Immature natural killer cell (primary cell): Measurements from ENCODE around the gene REEP3. TPM values are rescaled to one million over a fixed set of nuclear protein-coding genes. Genes with fewer than 3 reads are reported as not detected.
A peak's percentile ranks its signal among the peaks of the same experiment; 100 is the strongest.

ENCODE experiments used
- DNase-seq, 3 donors: peaks; one replicate each; pipeline ENCODE4 v3.0.0; 2022; ENCODE audit warnings: mixed read lengths in 1 of 3
- H3K27ac Mint-ChIP-seq, 6 donors: one replicate each; pipeline ENCODE4 v1.8.0; 2020; ENCODE audit warnings: mixed read lengths in 6 of 6, mild to moderate bottlenecking in 5 of 6, inconsistent platforms in 4 of 6, moderate library complexity in 3 of 6
- H3K27me3 Mint-ChIP-seq, 3 donors: one replicate each; pipeline ENCODE4 v1.8.0; 2020 to 2021; ENCODE audit warnings: low read depth in 3 of 3, mild to moderate bottlenecking in 3 of 3, mixed read lengths in 3 of 3, moderate library complexity in 3 of 3, inconsistent platforms in 1 of 3
- H3K36me3 Mint-ChIP-seq, 3 donors: one replicate each; pipeline ENCODE4 v1.8.0; 2020; ENCODE audit warnings: mixed read lengths in 3 of 3, inconsistent platforms in 2 of 3, mild to moderate bottlenecking in 2 of 3
- H3K4me1 Mint-ChIP-seq, 2 donors: one replicate each; pipeline ENCODE4 v1.8.0; 2020; ENCODE audit warnings: inconsistent platforms in 2 of 2, mild to moderate bottlenecking in 2 of 2, mixed read lengths in 2 of 2, moderate library complexity in 1 of 2
- H3K4me3 Mint-ChIP-seq, 5 donors: one replicate each; pipeline ENCODE4 v1.8.0; 2020; ENCODE audit warnings: mild to moderate bottlenecking in 5 of 5, mixed read lengths in 5 of 5, inconsistent platforms in 3 of 5, moderate library complexity in 3 of 5
- H3K9me3 Mint-ChIP-seq, 6 donors: one replicate each; pipeline ENCODE4 v1.8.0; 2020; ENCODE audit warnings: mild to moderate bottlenecking in 6 of 6, mixed read lengths in 6 of 6, inconsistent platforms in 4 of 6, moderate library complexity in 3 of 6
- polyA plus RNA-seq, 3 donors: library from polyadenylated mRNA; unstranded; fragments of 300-500 nt; fragmentation: Illumina TruSeq; gene quantifications; one replicate each; pipeline ENCODE4 v1.2.3, GENCODE V29; 2021

Gene REEP3
- polyA plus RNA-seq, 3 donors from 2014 or later: 4.1 to 8.2 (median 5.2) TPM

GRCh38 chr10:63521416-63522276 is 445 bp downstream of the REEP3 start:
- H3K9me3 Mint-ChIP-seq: no peaks in the 10 kb centered on the region
- peaks cover 0 to 4% (median 0%) of the 10 kb centered on the region in 3 donors for H3K27me3 Mint-ChIP-seq
- H3K4me1 Mint-ChIP-seq: peaks cover 37 to 46% of the 10 kb centered on the region in 2 donors
- H3K4me3 Mint-ChIP-seq: peak overlapping the region; percentile 75 to 88 (median 85)
- H3K27ac Mint-ChIP-seq: peak overlapping the region; percentile 54 to 76 (median 68)
- no peaks in the 10 kb centered on the region for H3K36me3 Mint-ChIP-seq
- peak; percentile 57 to 63 (median 57) for DNase-seq

- H3K27ac Mint-ChIP-seq: peak overlapping the region; percentile 54 to 76 (median 68)
- peaks cover 33 to 39% of the 10 kb centered on the region in 2 donors for H3K4me1 Mint-ChIP-seq
- H3K27me3 Mint-ChIP-seq: peaks cover 0 to 4% (median 0%) of the 10 kb centered on the region in 3 donors
- H3K4me3 Mint-ChIP-seq: peak overlapping the region; percentile 75 to 88 (median 85)
- DNase-seq: peak in 1 of 3 donors; percentile 20
- H3K36me3 Mint-ChIP-seq: no peaks in the 10 kb centered on the region
- H3K9me3 Mint-ChIP-seq: no peaks in the 10 kb centered on the region
These were observed 1.1 kb downstream of the REEP3 start for GRCh38 chr10:63522277-63522687.

GRCh38 chr10:63522995-63523394 is 1.8 kb downstream of the REEP3 start:
- peaks cover 0 to 4% (median 0%) of the 10 kb centered on the region in 3 donors for H3K27me3 Mint-ChIP-seq
- peak overlapping the region in 4 of 5 donors; percentile 75 to 88 (median 84) for H3K4me3 Mint-ChIP-seq
- H3K9me3 Mint-ChIP-seq: no peaks in the 10 kb centered on the region
- H3K36me3 Mint-ChIP-seq: peaks cover 0 to 3% (median 0%) of the 10 kb centered on the region in 3 donors
- H3K4me1 Mint-ChIP-seq: peaks cover 29 to 36% of the 10 kb centered on the region in 2 donors
- H3K27ac Mint-ChIP-seq: peak overlapping the region in 1 of 6 donors; percentile 67
- DNase-seq: no peak

GRCh38 chr10:63525021-63525420 is 3.8 kb downstream of the REEP3 start:
- Mint-ChIP-seq H3K4me1 (peaks cover 24 to 30% of the 10 kb centered on the region in 2 donors), H3K9me3 (no peaks in the 10 kb centered on the region), H3K27ac (no peak overlapping the region), H3K4me3 (no peak overlapping the region), H3K36me3 (peaks cover 0 to 12% (median 0%) of the 10 kb centered on the region in 3 donors), H3K27me3 (peaks cover 0 to 4% (median 0%) of the 10 kb centered on the region in 3 donors)
- no peak for DNase-seq

GRCh38 chr10:63527401-63527800 is 6.2 kb downstream of the REEP3 start:
- Mint-ChIP-seq H3K27ac (no peak overlapping the region), H3K36me3 (peaks cover 0 to 12% (median 0%) of the 10 kb centered on the region in 3 donors), H3K9me3 (no peaks in the 10 kb centered on the region), H3K4me3 (no peak overlapping the region), H3K4me1 (peaks cover 10 to 15% of the 10 kb centered on the region in 2 donors), H3K27me3 (no peaks in the 10 kb centered on the region)
- no peak for DNase-seq

GRCh38 chr10:63528084-63528744 is 7.0 kb downstream of the REEP3 start:
- H3K4me1 Mint-ChIP-seq: peaks cover 6 to 10% of the 10 kb centered on the region in 2 donors
- no peak overlapping the region for H3K4me3 Mint-ChIP-seq
- no peaks in the 10 kb centered on the region for H3K27me3 Mint-ChIP-seq
- peaks cover 0 to 12% (median 0%) of the 10 kb centered on the region in 3 donors for H3K36me3 Mint-ChIP-seq
- no peaks in the 10 kb centered on the region for H3K9me3 Mint-ChIP-seq
- DNase-seq: no peak
- H3K27ac Mint-ChIP-seq: no peak overlapping the region

- peaks cover 0 to 12% (median 0%) of the 10 kb centered on the region in 3 donors for H3K36me3 Mint-ChIP-seq
- DNase-seq: no peak
- no peaks in the 10 kb centered on the region for H3K27me3 Mint-ChIP-seq
- no peak overlapping the region for H3K27ac Mint-ChIP-seq
- no peaks in the 10 kb centered on the region for H3K9me3 Mint-ChIP-seq
- H3K4me3 Mint-ChIP-seq: no peak overlapping the region
- peaks cover 6 to 10% of the 10 kb centered on the region in 2 donors for H3K4me1 Mint-ChIP-seq
These were observed 9.2 kb downstream of the REEP3 start for GRCh38 chr10:63530409-63530808.

- no peaks in the 10 kb centered on the region for H3K27me3 Mint-ChIP-seq
- H3K4me3 Mint-ChIP-seq: no peak overlapping the region
These were observed 13.5 kb downstream of the REEP3 start for GRCh38 chr10:63534723-63535122.

GRCh38 chr10:63536698-63537097 is 15.5 kb downstream of the REEP3 start:
- no peak overlapping the region for H3K27ac Mint-ChIP-seq
- H3K4me1 Mint-ChIP-seq: no peaks in the 10 kb centered on the region
- no peaks in the 10 kb centered on the region for H3K27me3 Mint-ChIP-seq
- DNase-seq: no peak
- no peaks in the 10 kb centered on the region for H3K9me3 Mint-ChIP-seq
- no peak overlapping the region for H3K4me3 Mint-ChIP-seq
- H3K36me3 Mint-ChIP-seq: no peaks in the 10 kb centered on the region

More at GRCh38 chr10:63534723-63535122, 13.5 kb downstream of the REEP3 start:
- Mint-ChIP-seq H3K27ac (no peak overlapping the region), H3K4me1 (no peaks in the 10 kb centered on the region), H3K9me3 (no peaks in the 10 kb centered on the region), H3K36me3 (no peaks in the 10 kb centered on the region)
- no peak for DNase-seq

- Mint-ChIP-seq H3K27ac (no peak overlapping the region), H3K27me3 (no peaks in the 10 kb centered on the region), H3K4me3 (no peak overlapping the region), H3K4me1 (no peaks in the 10 kb centered on the region), H3K36me3 (no peaks in the 10 kb centered on the region), H3K9me3 (no peaks in the 10 kb centered on the region)
- DNase-seq: no peak
These were observed 16.3 kb downstream of the REEP3 start for GRCh38 chr10:63537536-63537935.

- Mint-ChIP-seq H3K9me3 (no peaks in the 10 kb centered on the region), H3K4me3 (no peak overlapping the region), H3K27ac (no peak overlapping the region), H3K27me3 (no peaks in the 10 kb centered on the region), H3K36me3 (no peaks in the 10 kb centered on the region), H3K4me1 (no peaks in the 10 kb centered on the region)
- no peak for DNase-seq
These were observed 18.2 kb downstream of the REEP3 start for GRCh38 chr10:63539377-63539776.

- peak overlapping the region in 1 of 6 donors; percentile 34 for H3K27ac Mint-ChIP-seq
- DNase-seq: no peak
- no peaks in the 10 kb centered on the region for H3K9me3 Mint-ChIP-seq
- H3K27me3 Mint-ChIP-seq: no peaks in the 10 kb centered on the region
- H3K36me3 Mint-ChIP-seq: no peaks in the 10 kb centered on the region
- no peak overlapping the region for H3K4me3 Mint-ChIP-seq
- no peaks in the 10 kb centered on the region for H3K4me1 Mint-ChIP-seq
These were observed 18.8 kb downstream of the REEP3 start for GRCh38 chr10:63539994-63540393.

- DNase-seq: no peak
- H3K4me3 Mint-ChIP-seq: no peak overlapping the region
- peaks cover 0 to 5% (median 0%) of the 10 kb centered on the region in 3 donors for H3K36me3 Mint-ChIP-seq
- no peaks in the 10 kb centered on the region for H3K27me3 Mint-ChIP-seq
- no peaks in the 10 kb centered on the region for H3K4me1 Mint-ChIP-seq
- no peaks in the 10 kb centered on the region for H3K9me3 Mint-ChIP-seq
- no peak overlapping the region for H3K27ac Mint-ChIP-seq
These were observed 21.8 kb downstream of the REEP3 start for GRCh38 chr10:63542835-63543575.
